C4-2B (cell line): ENCODE measurements around the gene TLR1.

Experiments
- CTCF ChIP-seq: fragments of 450-650 bp; conservative IDR thresholded peaks from 2 replicates; pipeline ENCODE4 v1.5.1; 2017; ENCODE audit warnings: mild to moderate bottlenecking
- ZFX ChIP-seq: fragments of 450-650 bp; IDR thresholded peaks from 2 replicates; pipeline ENCODE4 v1.6.1; 2017

- no peak for TF ChIP-seq CTCF
- TF ChIP-seq ZFX: no peak
Measured at GRCh38 chr4:38837849-38838248, 33.3 kb upstream of the TLR1 start.
